ENCODE measurements around the gene AP1S1.
"Not testable (repeated sequence)": the region's sequence is repeated elsewhere in the genome, so short reads cannot be mapped to it uniquely, and the experiment has no call there.

GRCh38 chr7:101105248-101105647 lies 49.0 kb upstream of the AP1S1 start:
- not testable (repeated sequence) for TF ChIP-seq EZH2 (IDR thresholded peaks at IDR 0.05; ENCODE audit: insufficient read depth, poor library complexity, severe bottlenecking); EZH2phosphoT487 (IDR thresholded peaks at IDR 0.05; ENCODE audit: insufficient read depth, low read depth)

Data from GM23248 (cell line).